ENCODE results near the gene NTSR1.

Gene NTSR1

DNA sequence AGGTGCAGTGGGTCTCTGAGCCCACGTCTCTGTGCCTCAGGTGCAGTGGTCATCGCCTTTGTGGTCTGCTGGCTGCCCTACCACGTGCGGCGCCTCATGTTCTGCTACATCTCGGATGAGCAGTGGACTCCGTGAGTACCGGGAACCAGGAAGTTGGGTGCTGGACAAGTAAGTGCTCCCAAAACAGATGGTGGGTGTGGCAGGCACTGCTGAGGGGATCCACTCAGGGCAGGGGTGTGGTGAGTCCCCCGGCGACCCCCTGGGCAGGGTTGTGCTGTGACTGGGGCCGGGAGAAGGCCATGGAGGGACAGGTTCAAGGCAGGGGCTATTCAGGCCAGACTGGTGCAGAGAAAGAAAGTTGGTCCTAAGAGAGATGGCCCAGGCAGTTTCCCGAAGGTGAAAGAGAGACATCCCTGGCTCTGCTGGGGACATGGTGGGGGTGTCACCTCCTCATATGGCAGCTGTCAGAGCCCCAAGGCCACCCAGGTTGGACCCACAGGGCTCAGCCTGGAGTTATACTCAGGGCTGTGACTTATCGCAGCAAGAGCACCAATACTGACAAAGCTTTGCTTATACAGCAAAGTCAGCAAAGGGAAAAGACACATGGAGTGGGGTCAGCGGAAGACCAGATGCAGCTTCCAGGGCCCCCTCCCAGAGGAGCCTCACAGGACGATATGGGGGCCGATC, 49.7 kb downstream of the NTSR1 start:
- DNase-seq (ENCODE audit: low spot score), result no peak

DNA sequence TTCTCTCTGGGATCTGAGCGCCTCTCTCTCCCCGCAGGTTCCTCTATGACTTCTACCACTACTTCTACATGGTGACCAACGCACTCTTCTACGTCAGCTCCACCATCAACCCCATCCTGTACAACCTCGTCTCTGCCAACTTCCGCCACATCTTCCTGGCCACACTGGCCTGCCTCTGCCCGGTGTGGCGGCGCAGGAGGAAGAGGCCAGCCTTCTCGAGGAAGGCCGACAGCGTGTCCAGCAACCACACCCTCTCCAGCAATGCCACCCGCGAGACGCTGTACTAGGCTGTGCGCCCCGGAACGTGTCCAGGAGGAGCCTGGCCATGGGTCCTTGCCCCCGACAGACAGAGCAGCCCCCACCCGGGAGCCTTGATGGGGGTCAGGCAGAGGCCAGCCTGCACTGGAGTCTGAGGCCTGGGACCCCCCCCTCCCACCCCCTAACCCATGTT, 51.4 kb downstream of the NTSR1 start:
- DNase-seq (ENCODE audit: low spot score), result no peak

- DNase-seq (ENCODE audit: low spot score), result no peak
These were observed 51.8 kb downstream of the NTSR1 start for GRCh38 chr20:62760471-62760855.

DNA sequence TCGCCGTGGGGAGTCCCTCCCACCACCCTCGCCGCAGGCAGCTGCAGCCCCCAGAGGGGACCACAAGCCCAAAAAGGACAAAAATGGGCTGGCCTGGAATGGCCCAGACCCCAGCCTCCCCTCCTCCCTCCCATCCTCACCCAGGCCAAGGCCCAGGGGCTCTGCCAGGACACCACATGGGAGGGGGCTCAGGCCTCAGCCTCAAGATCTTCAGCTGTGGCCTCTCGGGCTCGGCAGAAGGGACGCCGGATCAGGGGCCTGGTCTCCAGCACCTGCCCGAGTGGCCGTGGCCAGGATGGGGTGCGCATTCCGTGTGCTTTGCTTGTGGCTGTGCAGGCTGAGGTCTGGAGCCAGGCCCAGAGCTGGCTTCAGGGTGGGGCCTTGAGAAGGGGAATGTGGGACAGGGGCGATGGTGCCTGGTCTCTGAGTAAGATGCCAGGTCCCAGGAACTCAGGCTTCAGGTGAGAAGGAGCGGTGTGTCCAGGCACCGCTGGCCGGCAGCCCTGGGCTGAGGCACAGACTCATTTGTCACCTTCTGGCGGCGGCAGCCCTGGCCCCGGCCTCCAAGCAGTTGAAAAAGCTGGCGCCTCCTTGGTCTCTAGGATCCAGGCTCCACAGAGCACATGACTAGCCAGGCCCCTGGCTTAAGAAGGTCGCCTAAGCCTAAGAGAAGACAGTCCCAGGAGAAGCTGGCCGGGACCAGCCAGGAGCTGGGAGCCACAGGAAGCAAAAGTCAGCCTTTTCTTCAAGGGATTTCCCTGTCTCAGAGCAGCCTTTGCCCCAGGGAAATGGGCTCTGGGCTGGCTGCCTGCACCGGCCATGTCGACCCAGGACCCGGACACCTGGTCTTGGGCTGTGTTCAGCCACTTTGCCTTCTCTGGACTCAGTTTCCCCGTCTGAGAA, 52.5 kb downstream of the NTSR1 start:
- no peak for DNase-seq (ENCODE audit: low spot score)

- no peak for DNase-seq (ENCODE audit: low spot score)
These were observed 53.1 kb downstream of the NTSR1 start for GRCh38 chr20:62761759-62762131.

DNA sequence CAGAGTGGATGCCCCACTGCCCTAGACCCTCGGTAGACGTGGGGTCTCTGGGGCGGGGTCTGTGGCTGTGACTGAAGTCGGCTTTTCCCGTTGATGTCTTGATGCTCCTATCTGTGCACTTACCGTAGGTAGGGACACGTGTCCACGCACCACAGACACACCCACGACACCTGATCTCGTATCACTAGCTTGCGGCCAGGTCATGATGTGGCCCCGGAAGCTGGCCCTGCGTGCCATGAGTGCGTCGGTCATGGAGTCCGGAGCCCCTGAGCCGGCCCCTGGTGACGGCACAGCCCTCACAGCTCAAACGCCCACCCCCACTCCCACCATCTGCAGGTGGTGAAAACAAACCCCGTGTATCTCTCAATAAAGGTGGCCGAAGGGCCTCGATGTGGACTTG, 53.7 kb downstream of the NTSR1 start:
- DNase-seq (ENCODE audit: low spot score), result no peak

- no peak for DNase-seq (ENCODE audit: low spot score)
These were observed 54.2 kb downstream of the NTSR1 start for GRCh38 chr20:62762801-62763368.

DNA sequence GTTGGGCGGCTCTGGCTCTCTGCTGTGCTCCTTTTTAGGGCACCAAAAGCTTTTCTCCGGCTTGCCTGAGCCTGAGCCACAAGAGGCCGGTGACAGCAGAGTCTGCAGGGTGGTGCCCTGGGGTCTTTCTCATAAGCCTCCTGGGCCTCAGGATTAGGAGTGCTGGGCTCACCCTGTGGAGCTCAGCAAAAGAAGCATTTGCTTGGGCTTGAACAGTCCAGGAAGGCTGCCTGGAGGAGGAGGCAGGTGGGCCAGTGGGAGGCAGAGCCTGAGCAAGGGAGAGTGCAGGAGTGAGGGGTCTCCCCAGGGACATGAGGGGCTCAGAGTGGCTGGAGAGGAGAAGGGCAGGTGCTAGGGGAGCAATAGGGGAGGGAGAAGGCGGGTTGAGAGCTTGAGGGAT, 54.8 kb downstream of the NTSR1 start:
- no peak for DNase-seq (ENCODE audit: low spot score)

DNA sequence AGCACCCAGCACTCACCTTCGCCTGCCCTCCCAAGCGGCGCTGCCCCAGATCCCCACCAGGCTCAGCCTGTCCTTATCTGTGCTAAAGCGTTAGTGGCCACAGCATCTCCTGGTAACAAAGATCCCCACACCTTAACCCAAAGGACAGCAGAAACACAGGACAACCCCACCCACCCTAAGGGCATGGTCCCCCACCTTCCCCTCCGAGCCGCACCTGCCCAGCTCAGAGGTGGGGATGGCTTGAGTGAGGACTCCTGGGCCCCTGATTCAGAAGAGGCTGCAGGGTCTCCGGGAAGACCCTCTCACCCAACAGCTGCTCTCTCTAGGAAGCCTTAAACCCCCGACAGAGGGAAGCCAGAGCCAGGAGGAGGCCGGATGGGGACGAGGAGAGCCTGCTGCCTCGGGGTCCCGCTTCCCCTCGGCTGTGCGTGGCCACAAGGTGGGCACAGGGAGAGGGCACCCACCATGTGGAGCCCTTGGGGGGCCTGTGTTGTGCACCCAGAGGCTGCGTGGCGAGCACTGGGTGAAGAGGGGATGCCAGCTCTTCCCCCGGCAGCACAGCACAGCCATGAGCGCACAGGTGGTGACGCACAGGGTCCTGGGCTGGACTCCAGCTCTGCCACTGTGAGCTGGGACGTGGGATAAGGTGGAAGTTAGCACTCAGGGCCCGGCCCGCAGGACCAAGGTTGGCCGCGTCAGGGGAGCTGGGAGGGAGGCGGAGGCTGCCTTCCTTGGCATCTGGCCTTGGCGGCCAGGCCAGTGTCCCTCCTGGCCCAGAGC, 55.7 kb downstream of the NTSR1 start:
- DNase-seq (ENCODE audit: low spot score), result no peak

DNA sequence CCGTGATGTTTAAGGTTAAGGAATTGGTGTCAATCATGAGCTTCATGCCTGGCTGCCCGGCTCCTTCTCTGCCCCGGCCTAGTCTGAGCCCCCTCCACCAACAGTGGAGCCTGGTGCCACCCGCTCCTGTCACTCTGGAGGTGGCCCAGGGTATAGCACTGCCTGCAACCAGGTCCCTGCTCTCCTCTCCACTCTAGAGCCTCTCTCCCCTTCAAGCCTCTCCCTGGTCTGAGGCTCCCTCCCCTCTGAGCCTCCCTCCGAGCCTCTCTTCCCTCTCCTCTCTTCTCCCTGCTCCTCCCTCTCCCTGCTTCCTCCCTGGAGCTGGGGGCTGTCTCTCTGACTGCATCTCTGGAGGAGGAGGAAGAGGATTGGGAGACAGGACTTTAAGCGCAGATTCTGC, 56.4 kb downstream of the NTSR1 start:
- DNase-seq (ENCODE audit: low spot score), result no peak

DNA sequence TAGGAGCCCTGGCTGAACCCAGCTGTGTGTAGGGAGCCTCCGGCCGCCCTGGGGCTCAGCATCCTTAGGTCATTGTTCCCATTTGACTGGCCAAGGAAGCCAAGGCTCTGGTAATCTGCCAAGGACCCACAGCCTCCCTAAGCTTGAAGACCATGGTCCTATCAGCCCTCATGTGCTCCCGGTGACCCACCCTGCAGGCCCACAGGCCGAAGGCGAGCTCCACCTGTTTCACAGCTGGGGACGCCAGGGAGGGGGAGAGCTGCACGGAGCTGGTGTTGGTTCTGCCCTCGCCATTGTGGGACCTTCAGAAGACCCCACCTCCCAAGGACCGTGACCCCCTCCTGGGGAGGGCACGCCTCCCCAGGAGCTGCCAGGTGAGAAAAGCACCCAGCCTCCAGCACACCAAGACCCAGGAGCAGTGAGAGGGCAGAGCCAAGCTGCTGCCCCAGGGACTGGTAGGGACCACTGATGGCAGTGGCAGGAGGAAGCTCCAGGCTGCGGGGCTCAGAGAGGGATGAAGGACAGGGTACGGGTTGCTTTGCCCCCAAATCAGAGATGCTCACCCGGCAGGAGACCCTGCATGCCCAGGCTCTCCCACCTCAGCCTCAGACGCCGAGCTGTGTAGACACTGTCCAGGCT, 56.9 kb downstream of the NTSR1 start:
- no peak for DNase-seq (ENCODE audit: low spot score)

DNA sequence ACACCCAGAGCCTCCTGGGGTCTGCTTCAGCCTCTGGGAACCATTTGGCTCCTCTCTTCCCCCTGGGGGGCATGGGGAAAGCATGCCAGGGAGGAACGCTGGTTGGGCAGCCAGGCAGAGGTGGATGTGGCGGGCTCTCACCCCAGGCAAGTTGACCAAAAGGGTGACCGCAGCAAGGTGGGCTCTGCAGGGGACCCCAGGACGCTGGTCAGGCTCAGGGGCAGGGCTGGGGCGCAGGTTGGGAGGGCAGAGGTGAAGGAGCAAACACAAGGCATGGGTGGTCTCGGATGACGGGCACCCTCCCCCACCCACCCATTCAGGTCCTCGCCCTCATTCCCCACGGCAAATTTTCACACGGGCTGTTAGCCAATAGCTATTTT, 57.4 kb downstream of the NTSR1 start:
- DNase-seq (ENCODE audit: low spot score), result no peak

DNA sequence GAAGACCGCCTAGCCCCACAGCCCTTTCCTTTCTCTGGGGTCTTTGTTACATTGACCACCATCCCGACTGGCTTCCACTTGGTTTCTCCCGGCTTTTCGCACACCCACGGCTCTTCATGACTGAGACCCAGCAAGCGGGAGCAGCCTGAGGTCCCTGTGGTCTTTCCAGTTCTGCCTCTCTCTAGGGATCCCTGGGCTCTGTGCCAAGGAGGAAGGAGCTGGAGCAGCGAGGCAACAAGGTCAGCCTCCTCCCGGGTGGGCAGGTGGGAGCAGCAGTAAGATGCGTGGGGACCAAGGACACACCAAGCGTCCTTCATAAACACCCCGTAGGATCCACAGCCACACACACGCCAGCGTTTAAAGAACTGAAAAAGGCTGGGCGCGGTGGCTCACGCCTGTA, 58.1 kb downstream of the NTSR1 start:
- no peak for DNase-seq (ENCODE audit: low spot score)

DNA sequence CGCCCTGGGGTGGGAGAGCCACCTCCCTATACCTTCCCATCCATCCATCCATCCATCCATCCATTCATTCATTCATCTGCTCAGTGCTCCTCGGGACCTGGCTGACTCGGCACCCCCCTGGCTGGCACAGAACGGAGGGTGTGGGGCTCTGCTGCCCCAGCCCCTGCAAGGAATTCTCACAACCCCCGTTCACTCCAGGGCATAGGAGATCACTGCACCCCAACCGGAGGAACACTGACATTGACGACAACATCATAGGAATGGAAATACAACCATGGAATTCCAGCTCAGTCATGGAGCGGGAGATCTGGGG, 59.6 kb downstream of the NTSR1 start:
- DNase-seq (ENCODE audit: low spot score), result no peak

GRCh38 chr20:62768551-62769287, 60.1 kb downstream of the NTSR1 start:
- no peak for DNase-seq (ENCODE audit: low spot score)

- DNase-seq (ENCODE audit: low spot score), result no peak
These were observed 60.9 kb downstream of the NTSR1 start for GRCh38 chr20:62769346-62770071.

DNA sequence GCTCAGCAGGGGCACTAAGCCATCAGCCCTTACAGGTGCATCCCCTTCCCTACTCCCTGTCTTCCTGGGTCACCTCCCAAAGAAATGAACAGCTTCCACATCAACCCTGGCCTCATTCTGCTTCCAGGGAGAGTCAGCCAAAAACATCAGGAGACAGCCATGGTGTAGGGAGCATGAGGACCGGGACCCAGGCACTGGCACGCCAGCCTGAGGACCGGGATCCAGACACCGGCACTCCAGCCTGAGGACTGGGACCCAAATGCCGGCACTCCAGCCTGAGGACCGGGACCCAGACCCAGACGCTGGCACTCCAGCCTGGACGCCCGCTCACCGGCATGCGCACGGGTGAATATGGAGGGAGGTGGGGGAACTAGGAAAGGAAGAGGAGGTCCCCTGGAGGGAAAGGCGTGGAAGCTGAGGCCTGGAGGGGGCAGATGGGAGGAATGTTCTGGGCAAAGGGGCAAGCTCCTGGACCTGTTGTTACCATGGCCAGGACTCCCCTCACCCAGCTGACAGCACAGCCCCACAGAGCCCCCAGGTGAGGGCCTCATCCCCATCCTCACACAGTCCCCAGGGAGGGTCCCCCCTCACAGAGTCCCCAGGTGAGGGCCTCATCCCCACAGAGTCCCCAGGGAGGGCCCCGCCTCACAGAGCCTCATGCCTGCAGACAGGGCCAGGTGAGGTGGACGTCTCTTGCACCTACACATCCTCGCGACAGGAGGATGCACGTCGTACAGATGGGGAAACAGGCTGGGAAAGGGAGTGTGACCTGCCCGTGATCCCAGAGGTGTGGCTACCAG, 61.7 kb downstream of the NTSR1 start:
- no peak for DNase-seq (ENCODE audit: low spot score)

- no peak for DNase-seq (ENCODE audit: low spot score)
These were observed 62.3 kb downstream of the NTSR1 start for GRCh38 chr20:62770916-62771315.

DNA sequence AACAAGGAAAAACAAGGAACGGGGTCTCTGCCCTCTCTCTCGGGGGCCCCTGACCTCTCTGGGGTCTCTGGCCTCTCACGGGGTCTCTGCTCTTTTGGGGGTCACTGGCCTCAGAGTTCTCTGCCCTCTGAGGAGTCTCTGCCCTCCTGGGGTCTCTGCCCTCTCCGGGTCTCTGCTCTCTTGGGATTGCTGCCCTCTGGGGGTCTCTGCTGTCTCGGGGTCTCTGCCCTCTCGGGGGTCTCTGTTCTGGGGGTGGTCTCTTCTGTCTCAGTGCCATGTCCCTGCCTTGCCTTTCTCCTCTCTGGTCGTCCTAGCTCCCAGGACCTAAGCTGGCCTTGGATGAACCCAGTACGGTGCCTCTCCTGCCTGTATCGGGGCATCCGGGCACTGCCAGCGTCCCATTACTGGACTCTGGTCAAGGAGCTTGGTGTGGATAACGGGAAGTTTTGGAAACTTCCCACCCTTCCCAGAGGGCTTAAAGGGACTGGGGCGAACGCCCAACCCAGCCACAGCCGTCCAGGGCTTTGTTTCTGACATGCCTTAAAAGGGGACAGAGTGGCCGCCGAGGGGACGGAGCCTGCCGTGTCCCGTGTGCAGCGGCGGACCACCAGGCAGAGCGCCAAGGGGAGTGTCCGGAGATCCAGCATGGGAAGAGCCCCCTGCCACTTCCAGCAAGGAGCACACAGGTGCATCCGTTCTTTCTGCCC, 62.9 kb downstream of the NTSR1 start:
- no peak for DNase-seq (ENCODE audit: low spot score)

All from ecto neural progenitor cell (in vitro differentiated cells).